GM23338 (cell line): Measurements from ENCODE around the gene CFAP77. TPM values are rescaled to one million over a fixed set of nuclear protein-coding genes. Genes with fewer than 3 reads are reported as not detected.
A peak's percentile ranks its signal among the peaks of the same experiment; 100 is the strongest.

Source experiments
- ATAC-seq: fragments of 200-7000 bp; cut with Tn5 transposase; 3 replicates; pipeline ENCODE4 v1.9.1; 2020
- DNase-seq: peaks from one replicate; pipeline ENCODE4 v3.0.0-alpha.2; 2015; ENCODE audit warnings: low spot score
- H2AFZ ChIP-seq: fragments of 200-600 bp; sonication (generic); 2 replicates; pipeline ENCODE4 v1.8.0; 2016; ENCODE audit warnings: antibody characterized with exemption, mild to moderate bottlenecking, moderate library complexity
- H3F3A ChIP-seq: fragments of 200-600 bp; sonication (generic); replicated peaks from 2 replicates; pipeline ENCODE4 v1.8.0; 2017; ENCODE audit warnings: antibody characterized with exemption, mixed run types, low read depth
- H3K27ac ChIP-seq: fragments of 200-600 bp; sonication (generic); 2 replicates; pipeline ENCODE4 v1.6.1; 2016; ENCODE audit warnings: low read depth
- H3K27me3 ChIP-seq: fragments of 200-600 bp; sonication (generic); 2 replicates; pipeline ENCODE4 v1.8.0; 2016; ENCODE audit warnings: mild to moderate bottlenecking, mixed run types, moderate library complexity; ENCODE audit not compliant: insufficient read depth
- H3K36me3 ChIP-seq: fragments of 200-600 bp; sonication (generic); 2 replicates; pipeline ENCODE4 v1.8.0; 2016; ENCODE audit warnings: mild to moderate bottlenecking; ENCODE audit not compliant: insufficient read depth
- H3K4me1 ChIP-seq: fragments of 200-600 bp; sonication (generic); 2 replicates; pipeline ENCODE4 v1.8.0; 2016; ENCODE audit warnings: mild to moderate bottlenecking, moderate library complexity; ENCODE audit not compliant: insufficient read depth
- H3K4me2 ChIP-seq: fragments of 200-600 bp; sonication (generic); 2 replicates; pipeline ENCODE4 v1.7.1; 2017; ENCODE audit warnings: mixed run types
- H3K4me3 ChIP-seq: fragments of 200-600 bp; sonication (generic); 2 replicates; pipeline ENCODE4 v1.6.1; 2016; ENCODE audit warnings: mixed run types
- H3K79me2 ChIP-seq: fragments of 200-600 bp; sonication (generic); replicated peaks from 2 replicates; pipeline ENCODE4 v1.8.0; 2017; ENCODE audit warnings: mild to moderate bottlenecking; ENCODE audit not compliant: insufficient read depth
- H3K9me2 ChIP-seq: fragments of 200-600 bp; sonication (generic); 2 replicates; pipeline ENCODE4 v1.8.0; 2017; ENCODE audit not compliant: insufficient read depth
- H4K20me1 ChIP-seq: fragments of 200-600 bp; sonication (generic); replicated peaks from 2 replicates; pipeline ENCODE4 v1.8.0; 2017; ENCODE audit warnings: mild to moderate bottlenecking; ENCODE audit not compliant: insufficient read depth
- H3K27ac Mint-ChIP-seq: 2 replicates; pipeline ENCODE4 v1.8.0; 2020; ENCODE audit warnings: inconsistent platforms, mild to moderate bottlenecking, moderate library complexity, mixed read lengths
- H3K27me3 Mint-ChIP-seq: 3 replicates; pipeline ENCODE4 v1.8.0; 2022; ENCODE audit warnings: low read depth, mild to moderate bottlenecking, moderate library complexity, mixed read lengths, inconsistent platforms; ENCODE audit not compliant: insufficient read depth, poor library complexity
- H3K36me3 Mint-ChIP-seq: 3 replicates; pipeline ENCODE4 v1.8.0; 2021; ENCODE audit warnings: low read depth, mild to moderate bottlenecking, inconsistent platforms, moderate library complexity, mixed read lengths
- H3K4me1 Mint-ChIP-seq: 3 replicates; pipeline ENCODE4 v1.8.0; 2020; ENCODE audit warnings: mild to moderate bottlenecking, inconsistent platforms, mixed read lengths
- H3K4me3 Mint-ChIP-seq: 3 replicates; pipeline ENCODE4 v1.8.0; 2021; ENCODE audit warnings: moderate library complexity, mild to moderate bottlenecking, inconsistent platforms, mixed read lengths
- H3K9me3 Mint-ChIP-seq: 3 replicates; pipeline ENCODE4 v1.8.0; 2020; ENCODE audit warnings: moderate library complexity, mild to moderate bottlenecking, inconsistent platforms, mixed read lengths
- JUNB ChIP-seq: IDR thresholded peaks from one replicate; pipeline ENCODE4 v1.6.1; 2016; ENCODE audit warnings: antibody characterized with exemption; ENCODE audit not compliant: unreplicated experiment
- NANOG ChIP-seq: IDR thresholded peaks from 2 replicates; pipeline ENCODE4 v1.6.1; 2016; ENCODE audit warnings: antibody characterized with exemption, borderline replicate concordance
- polyA plus RNA-seq: library from polyadenylated mRNA; unstranded; fragments of >200 nt; fragmentation: Nextera tagmentation; extraction: Ambion mirVana; gene quantifications from 2 replicates; pipeline ENCODE4 v1.2.1, GENCODE V29; 2016
- total RNA-seq: library from RNA; depleted of rRNA; stranded (reverse); fragments of >200 nt; shearing (Covaris generic); gene quantifications from 2 replicates; pipeline ENCODE4 v1.2.3, GENCODE V29; 2014
- TF ChIP-seq, protein P1 (sequence below): fragments of 250-450 bp; sonication (Bioruptor Pico); IDR thresholded peaks from 2 replicates; pipeline ENCODE4 v1.5.0; 2020; ENCODE audit warnings: mild to moderate bottlenecking, moderate library complexity
- TF ChIP-seq, protein P2 (sequence below), 2 experiments: fragments of 200-600 bp in 1 of 2; sonication (generic) in 1 of 2; conservative IDR thresholded peaks; 2 replicates each; pipeline versions ENCODE4 v1.5.1 to v1.6.1; 2016 to 2017; ENCODE audit warnings: antibody characterized with exemption in 2 of 2, low read depth in 2 of 2, mild to moderate bottlenecking in 2 of 2, moderate library complexity in 1 of 2

The CFAP77 gene
- total and polyA plus RNA-seq, 2 experiments from 2014 or later = 0.97 to 1.3 TPM

DNA sequence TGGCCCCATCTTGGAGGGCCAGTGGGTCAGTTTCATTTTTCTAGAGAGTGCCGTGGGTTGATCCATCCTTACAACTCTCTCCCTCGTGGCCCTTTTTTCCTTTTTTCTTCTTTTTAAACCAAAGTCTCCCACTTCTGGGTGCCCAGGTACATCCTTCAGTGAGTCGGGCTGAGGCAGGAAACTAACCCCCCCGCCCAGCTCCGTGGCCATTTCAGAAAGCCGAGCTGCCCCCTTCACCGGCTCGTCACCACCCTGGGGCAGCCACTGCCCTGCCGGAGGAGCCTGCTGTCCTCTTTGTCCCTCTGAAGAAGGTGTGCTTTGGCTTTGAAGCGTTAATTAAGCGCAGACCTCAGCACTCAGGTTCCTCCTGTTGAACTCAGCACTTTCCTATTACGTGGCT lies 5.2 kb downstream of the CFAP77 start:
- Mint-ChIP-seq H3K27me3 (peaks cover 24% of the 10 kb centered on the region), H3K4me1 (peaks cover 24% of the 10 kb centered on the region), H3K9me3 (no peaks in the 10 kb centered on the region), H3K27ac (no peak overlapping the region), H3K4me3 (peak overlapping the region; percentile 19; the same call in 1 of the 3 replicates), H3K36me3 (no peaks in the 10 kb centered on the region)
- TF ChIP-seq, protein P1, sequence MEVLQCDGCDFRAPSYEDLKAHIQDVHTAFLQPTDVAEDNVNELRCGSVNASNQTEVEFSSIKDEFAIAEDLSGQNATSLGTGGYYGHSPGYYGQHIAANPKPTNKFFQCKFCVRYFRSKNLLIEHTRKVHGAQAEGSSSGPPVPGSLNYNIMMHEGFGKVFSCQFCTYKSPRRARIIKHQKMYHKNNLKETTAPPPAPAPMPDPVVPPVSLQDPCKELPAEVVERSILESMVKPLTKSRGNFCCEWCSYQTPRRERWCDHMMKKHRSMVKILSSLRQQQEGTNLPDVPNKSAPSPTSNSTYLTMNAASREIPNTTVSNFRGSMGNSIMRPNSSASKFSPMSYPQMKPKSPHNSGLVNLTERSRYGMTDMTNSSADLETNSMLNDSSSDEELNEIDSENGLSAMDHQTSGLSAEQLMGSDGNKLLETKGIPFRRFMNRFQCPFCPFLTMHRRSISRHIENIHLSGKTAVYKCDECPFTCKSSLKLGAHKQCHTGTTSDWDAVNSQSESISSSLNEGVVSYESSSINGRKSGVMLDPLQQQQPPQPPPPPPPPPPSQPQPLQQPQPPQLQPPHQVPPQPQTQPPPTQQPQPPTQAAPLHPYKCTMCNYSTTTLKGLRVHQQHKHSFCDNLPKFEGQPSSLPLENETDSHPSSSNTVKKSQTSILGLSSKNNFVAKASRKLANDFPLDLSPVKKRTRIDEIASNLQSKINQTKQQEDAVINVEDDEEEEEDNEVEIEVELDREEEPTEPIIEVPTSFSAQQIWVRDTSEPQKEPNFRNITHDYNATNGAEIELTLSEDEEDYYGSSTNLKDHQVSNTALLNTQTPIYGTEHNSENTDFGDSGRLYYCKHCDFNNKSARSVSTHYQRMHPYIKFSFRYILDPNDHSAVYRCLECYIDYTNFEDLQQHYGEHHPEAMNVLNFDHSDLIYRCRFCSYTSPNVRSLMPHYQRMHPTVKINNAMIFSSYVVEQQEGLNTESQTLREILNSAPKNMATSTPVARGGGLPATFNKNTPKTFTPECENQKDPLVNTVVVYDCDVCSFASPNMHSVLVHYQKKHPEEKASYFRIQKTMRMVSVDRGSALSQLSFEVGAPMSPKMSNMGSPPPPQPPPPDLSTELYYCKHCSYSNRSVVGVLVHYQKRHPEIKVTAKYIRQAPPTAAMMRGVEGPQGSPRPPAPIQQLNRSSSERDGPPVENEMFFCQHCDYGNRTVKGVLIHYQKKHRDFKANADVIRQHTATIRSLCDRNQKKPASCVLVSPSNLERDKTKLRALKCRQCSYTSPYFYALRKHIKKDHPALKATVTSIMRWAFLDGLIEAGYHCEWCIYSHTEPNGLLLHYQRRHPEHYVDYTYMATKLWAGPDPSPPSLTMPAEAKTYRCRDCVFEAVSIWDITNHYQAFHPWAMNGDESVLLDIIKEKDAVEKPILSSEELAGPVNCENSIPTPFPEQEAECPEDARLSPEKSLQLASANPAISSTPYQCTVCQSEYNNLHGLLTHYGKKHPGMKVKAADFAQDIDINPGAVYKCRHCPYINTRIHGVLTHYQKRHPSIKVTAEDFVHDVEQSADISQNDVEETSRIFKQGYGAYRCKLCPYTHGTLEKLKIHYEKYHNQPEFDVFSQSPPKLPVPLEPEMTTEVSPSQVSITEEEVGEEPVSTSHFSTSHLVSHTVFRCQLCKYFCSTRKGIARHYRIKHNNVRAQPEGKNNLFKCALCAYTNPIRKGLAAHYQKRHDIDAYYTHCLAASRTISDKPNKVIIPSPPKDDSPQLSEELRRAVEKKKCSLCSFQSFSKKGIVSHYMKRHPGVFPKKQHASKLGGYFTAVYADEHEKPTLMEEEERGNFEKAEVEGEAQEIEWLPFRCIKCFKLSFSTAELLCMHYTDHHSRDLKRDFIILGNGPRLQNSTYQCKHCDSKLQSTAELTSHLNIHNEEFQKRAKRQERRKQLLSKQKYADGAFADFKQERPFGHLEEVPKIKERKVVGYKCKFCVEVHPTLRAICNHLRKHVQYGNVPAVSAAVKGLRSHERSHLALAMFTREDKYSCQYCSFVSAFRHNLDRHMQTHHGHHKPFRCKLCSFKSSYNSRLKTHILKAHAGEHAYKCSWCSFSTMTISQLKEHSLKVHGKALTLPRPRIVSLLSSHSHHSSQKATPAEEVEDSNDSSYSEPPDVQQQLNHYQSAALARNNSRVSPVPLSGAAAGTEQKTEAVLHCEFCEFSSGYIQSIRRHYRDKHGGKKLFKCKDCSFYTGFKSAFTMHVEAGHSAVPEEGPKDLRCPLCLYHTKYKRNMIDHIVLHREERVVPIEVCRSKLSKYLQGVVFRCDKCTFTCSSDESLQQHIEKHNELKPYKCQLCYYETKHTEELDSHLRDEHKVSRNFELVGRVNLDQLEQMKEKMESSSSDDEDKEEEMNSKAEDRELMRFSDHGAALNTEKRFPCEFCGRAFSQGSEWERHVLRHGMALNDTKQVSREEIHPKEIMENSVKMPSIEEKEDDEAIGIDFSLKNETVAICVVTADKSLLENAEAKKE (CRISPR knock-in tag) = no peak
- TF ChIP-seq NANOG (no peak), JUNB (no peak)
- TF ChIP-seq, protein P2, sequence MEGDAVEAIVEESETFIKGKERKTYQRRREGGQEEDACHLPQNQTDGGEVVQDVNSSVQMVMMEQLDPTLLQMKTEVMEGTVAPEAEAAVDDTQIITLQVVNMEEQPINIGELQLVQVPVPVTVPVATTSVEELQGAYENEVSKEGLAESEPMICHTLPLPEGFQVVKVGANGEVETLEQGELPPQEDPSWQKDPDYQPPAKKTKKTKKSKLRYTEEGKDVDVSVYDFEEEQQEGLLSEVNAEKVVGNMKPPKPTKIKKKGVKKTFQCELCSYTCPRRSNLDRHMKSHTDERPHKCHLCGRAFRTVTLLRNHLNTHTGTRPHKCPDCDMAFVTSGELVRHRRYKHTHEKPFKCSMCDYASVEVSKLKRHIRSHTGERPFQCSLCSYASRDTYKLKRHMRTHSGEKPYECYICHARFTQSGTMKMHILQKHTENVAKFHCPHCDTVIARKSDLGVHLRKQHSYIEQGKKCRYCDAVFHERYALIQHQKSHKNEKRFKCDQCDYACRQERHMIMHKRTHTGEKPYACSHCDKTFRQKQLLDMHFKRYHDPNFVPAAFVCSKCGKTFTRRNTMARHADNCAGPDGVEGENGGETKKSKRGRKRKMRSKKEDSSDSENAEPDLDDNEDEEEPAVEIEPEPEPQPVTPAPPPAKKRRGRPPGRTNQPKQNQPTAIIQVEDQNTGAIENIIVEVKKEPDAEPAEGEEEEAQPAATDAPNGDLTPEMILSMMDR (conservative IDR thresholded peaks at IDR 0.05; ENCODE audit: low read depth in 2 of 2) = no peak
- DNase-seq = no peak
- Histone ChIP-seq H4K20me1 (no peaks in the 10 kb centered on the region), H2AFZ (peak overlapping the region; percentile 86), H3K9me2 (no peaks in the 10 kb centered on the region), H3K4me1 (peaks cover 18% of the 10 kb centered on the region), H3K27ac (no peak overlapping the region), H3K4me2 (peak overlapping the region; percentile 46; the same call in 1 of the 2 replicates), H3F3A (no peaks in the 10 kb centered on the region), H3K4me3 (no peak overlapping the region), H3K36me3 (no peaks in the 10 kb centered on the region), H3K27me3 (peaks cover 7% of the 10 kb centered on the region), H3K79me2 (no peaks in the 10 kb centered on the region)
- peak; percentile 7; the same call in 2 of the 3 replicates for ATAC-seq
